Measurements from ENCODE around the gene CASQ1. TPM values are rescaled to one million over a fixed set of nuclear protein-coding genes. Genes with fewer than 3 reads are reported as not detected.

CASQ1 gene
- total RNA-seq, 1 donor from 2014 or later: 0.27 TPM

DNA sequence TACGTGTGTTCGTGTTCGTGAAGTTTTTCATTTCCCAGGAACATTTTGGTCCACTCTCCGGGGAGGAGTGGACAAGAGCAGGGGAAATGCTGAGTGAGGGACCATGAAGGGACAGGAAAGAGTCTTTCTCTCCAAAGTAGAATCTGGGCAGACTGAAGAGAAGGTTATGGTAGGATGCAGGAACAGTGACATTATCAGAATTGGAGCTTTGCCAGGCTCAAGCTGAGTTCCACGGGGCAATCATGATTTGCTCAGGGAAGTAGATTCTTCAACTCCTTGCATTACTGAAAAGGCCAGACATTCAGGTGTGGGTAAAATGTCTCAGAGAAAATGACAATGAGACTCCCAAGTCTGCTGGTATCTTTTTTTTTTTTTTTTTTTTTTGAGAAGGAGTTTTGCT lies 22.4 kb upstream of the CASQ1 start:
- ATAC-seq (no peak), DNase-seq (no peak)
- no peaks in the 10 kb centered on the region for H3K36me3 ChIP-seq
- TF ChIP-seq, protein P1, sequence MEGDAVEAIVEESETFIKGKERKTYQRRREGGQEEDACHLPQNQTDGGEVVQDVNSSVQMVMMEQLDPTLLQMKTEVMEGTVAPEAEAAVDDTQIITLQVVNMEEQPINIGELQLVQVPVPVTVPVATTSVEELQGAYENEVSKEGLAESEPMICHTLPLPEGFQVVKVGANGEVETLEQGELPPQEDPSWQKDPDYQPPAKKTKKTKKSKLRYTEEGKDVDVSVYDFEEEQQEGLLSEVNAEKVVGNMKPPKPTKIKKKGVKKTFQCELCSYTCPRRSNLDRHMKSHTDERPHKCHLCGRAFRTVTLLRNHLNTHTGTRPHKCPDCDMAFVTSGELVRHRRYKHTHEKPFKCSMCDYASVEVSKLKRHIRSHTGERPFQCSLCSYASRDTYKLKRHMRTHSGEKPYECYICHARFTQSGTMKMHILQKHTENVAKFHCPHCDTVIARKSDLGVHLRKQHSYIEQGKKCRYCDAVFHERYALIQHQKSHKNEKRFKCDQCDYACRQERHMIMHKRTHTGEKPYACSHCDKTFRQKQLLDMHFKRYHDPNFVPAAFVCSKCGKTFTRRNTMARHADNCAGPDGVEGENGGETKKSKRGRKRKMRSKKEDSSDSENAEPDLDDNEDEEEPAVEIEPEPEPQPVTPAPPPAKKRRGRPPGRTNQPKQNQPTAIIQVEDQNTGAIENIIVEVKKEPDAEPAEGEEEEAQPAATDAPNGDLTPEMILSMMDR (IDR thresholded peaks at IDR 0.05): no peak
- no peaks in the 10 kb centered on the region for H3K27me3 ChIP-seq (ENCODE audit: low read depth)
- peaks cover 5% of the 10 kb centered on the region for H3K4me1 ChIP-seq
- H3K27ac ChIP-seq: no peak overlapping the region
- intact Hi-C loops (cut with DNase I): no loop called here
- H3K9me3 ChIP-seq: no peaks in the 10 kb centered on the region
- H3K4me3 ChIP-seq: no peak overlapping the region

- TF ChIP-seq, protein P1 (IDR thresholded peaks at IDR 0.05): no peak
- H3K4me3 ChIP-seq: no peak overlapping the region
- intact Hi-C loops (cut with DNase I): no loop called here
- H3K27ac ChIP-seq: no peak overlapping the region
- no peaks in the 10 kb centered on the region for H3K9me3 ChIP-seq
- no peak for ATAC-seq
- no peaks in the 10 kb centered on the region for H3K27me3 ChIP-seq (ENCODE audit: low read depth)
- H3K4me1 ChIP-seq: peaks cover 5% of the 10 kb centered on the region
- no peaks in the 10 kb centered on the region for H3K36me3 ChIP-seq
- no peak for DNase-seq
Measured at GRCh38 chr1:160168609-160169369, 21.6 kb upstream of the CASQ1 start.

DNA sequence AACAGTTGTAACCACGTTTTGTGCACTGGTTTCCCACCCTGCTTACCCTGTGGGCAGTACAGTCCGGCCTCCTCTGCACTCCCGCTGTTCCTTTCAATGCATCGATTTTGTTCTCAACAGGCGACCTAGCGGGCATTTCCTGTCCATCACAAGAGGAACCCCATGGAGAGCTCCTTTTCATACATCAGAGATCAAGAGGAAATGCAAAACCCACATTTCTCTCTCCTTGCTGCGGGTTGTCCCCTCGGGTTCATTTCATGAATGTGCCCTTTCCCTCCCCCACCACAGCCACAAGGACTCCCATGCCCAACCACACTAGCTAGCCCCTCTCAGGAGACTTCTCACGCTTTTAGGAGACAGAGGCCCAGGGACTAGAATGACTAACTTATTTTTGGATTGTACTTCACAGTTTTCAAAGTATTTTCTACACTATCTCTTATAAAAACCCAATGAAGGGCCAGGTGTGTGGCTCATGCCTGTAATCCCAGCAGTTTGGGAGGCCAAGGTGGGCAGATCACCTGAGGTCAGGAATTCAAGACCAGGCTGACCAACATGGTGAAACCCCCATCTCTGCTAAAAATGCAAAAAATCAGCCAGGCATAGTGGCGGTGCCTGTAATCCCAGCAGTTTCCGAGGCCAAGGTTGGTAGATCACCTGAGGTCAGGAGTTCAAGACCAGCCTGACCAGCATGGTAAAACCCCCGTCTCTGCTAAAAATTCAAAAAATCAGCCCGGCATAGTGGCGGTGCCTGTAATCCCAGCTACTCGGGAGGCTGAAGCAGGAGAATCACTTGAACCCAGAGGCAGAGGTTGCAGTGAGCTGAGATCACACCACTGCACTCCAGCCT lies 20.6 kb upstream of the CASQ1 start:
- no peak for ATAC-seq
- H3K27ac ChIP-seq: no peak overlapping the region
- no peak overlapping the region for H3K4me3 ChIP-seq
- H3K4me1 ChIP-seq: peaks cover 5% of the 10 kb centered on the region
- intact Hi-C loops (cut with DNase I): no loop called here
- DNase-seq: no peak
- H3K27me3 ChIP-seq (ENCODE audit: low read depth): no peaks in the 10 kb centered on the region
- no peaks in the 10 kb centered on the region for H3K36me3 ChIP-seq
- H3K9me3 ChIP-seq: no peaks in the 10 kb centered on the region
- TF ChIP-seq, protein P1 (IDR thresholded peaks at IDR 0.05): no peak

DNA sequence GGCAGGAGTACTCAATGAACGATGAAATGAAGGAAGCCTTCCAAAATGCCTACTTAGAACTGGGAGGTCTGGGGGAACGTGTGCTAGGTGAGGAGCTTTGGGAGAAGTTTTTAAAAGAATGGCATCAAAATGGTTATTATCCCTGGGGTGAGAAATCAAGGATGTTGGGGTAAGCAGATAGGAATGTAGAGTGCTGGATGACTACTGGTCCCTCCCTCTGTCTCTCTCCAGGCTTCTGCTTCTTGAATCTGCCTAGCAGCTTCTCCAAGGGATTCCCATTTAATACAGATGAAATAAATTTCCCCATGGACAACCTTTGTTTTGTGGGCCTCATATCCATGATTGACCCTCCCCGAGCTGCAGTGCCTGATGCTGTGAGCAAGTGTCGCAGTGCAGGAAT lies 19.0 kb upstream of the CASQ1 start:
- TF ChIP-seq, protein P1 (IDR thresholded peaks at IDR 0.05): no peak
- Histone ChIP-seq H3K27ac (no peak overlapping the region), H3K36me3 (no peaks in the 10 kb centered on the region), H3K4me1 (peaks cover 5% of the 10 kb centered on the region), H3K9me3 (no peaks in the 10 kb centered on the region), H3K4me3 (no peak overlapping the region), H3K27me3 (ENCODE audit: low read depth) (no peaks in the 10 kb centered on the region)
- ATAC-seq (no peak), DNase-seq (no peak)
- intact Hi-C loops (cut with DNase I): no loop called here

DNA sequence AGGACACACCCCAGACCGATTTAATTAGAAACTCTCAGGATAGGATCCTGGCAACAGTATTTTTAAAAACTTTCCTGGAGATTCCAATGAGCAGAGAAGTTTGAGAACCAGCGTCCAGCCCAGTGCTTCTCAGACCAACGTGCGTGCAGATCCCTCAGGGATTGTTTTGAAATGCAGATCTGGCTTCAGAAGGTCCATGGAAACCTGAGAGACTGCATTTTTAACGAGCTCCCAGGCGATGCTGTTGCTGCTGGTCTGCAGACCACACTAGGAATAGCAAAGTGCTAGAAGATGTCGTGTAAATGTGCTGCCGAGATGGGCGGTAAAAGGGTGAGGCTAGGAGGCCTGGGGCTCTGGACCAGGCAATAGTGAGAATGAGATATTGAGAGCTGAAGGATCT lies 18.4 kb upstream of the CASQ1 start:
- Histone ChIP-seq H3K27ac (no peak overlapping the region), H3K27me3 (ENCODE audit: low read depth) (no peaks in the 10 kb centered on the region), H3K36me3 (no peaks in the 10 kb centered on the region), H3K4me3 (no peak overlapping the region), H3K9me3 (no peaks in the 10 kb centered on the region), H3K4me1 (no peaks in the 10 kb centered on the region)
- ATAC-seq (no peak), DNase-seq (no peak)
- intact Hi-C loops (cut with DNase I): no loop called here
- TF ChIP-seq, protein P1 (IDR thresholded peaks at IDR 0.05): no peak
